PFSK-1 (cell line): ENCODE data around the gene EPHB4.

ENCODE experiments used
- FOXP2 ChIP-seq: optimal IDR thresholded peaks from 2 replicates; pipeline ENCODE3; 2011; ENCODE audit warnings: borderline replicate concordance, control low read depth, inconsistent platforms; ENCODE audit not compliant: insufficient read depth; ENCODE audit errors: extremely low read length, extremely low read depth
- POLR2AphosphoS5 ChIP-seq: IDR thresholded peaks from 2 replicates; pipeline ENCODE4 v1.6.1; 2012; ENCODE audit warnings: low read depth, mild to moderate bottlenecking, control low read depth, low read length, moderate library complexity
- SIN3A ChIP-seq: IDR thresholded peaks from 2 replicates; pipeline ENCODE4 v1.6.1; 2012; ENCODE audit warnings: mild to moderate bottlenecking, low read length, moderate library complexity, borderline replicate concordance; ENCODE audit not compliant: insufficient read depth
- TAF1 ChIP-seq: IDR thresholded peaks from 2 replicates; pipeline ENCODE4 v1.6.1; 2012; ENCODE audit warnings: low read length, control low read depth, borderline replicate concordance; ENCODE audit not compliant: insufficient read depth
- TF ChIP-seq, protein P1 (sequence below), 2 experiments: IDR thresholded peaks; 2 replicates each; pipeline versions ENCODE4 v1.6.1 to v1.8.0; 2011 to 2012; ENCODE audit warnings: low read depth in 2 of 2, low read length in 2 of 2, control low read depth in 1 of 2, inconsistent platforms in 1 of 2, mild to moderate bottlenecking in 1 of 2, moderate library complexity in 1 of 2; ENCODE audit not compliant: insufficient read depth in 1 of 2

DNA sequence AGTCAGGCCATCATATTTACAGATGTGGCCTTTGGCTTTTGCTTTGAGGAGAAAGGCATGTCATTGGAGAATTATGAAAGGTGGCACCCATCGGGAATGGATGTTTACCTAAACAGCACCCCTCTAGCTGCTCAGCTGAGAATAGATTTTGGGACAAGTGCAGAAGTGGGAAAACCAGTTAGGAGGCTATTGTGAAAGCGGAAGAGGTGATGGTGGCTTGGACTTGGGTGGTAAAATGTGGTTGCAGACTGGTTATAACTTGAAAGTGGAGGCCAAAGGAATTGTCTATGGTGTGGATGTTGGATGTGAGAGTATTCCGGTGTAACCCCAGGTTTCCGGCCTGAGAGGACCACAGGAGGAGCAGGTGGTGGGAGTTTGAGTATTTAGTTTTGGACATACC lies 20.0 kb upstream of the EPHB4 start:
- TF ChIP-seq, protein P1, sequence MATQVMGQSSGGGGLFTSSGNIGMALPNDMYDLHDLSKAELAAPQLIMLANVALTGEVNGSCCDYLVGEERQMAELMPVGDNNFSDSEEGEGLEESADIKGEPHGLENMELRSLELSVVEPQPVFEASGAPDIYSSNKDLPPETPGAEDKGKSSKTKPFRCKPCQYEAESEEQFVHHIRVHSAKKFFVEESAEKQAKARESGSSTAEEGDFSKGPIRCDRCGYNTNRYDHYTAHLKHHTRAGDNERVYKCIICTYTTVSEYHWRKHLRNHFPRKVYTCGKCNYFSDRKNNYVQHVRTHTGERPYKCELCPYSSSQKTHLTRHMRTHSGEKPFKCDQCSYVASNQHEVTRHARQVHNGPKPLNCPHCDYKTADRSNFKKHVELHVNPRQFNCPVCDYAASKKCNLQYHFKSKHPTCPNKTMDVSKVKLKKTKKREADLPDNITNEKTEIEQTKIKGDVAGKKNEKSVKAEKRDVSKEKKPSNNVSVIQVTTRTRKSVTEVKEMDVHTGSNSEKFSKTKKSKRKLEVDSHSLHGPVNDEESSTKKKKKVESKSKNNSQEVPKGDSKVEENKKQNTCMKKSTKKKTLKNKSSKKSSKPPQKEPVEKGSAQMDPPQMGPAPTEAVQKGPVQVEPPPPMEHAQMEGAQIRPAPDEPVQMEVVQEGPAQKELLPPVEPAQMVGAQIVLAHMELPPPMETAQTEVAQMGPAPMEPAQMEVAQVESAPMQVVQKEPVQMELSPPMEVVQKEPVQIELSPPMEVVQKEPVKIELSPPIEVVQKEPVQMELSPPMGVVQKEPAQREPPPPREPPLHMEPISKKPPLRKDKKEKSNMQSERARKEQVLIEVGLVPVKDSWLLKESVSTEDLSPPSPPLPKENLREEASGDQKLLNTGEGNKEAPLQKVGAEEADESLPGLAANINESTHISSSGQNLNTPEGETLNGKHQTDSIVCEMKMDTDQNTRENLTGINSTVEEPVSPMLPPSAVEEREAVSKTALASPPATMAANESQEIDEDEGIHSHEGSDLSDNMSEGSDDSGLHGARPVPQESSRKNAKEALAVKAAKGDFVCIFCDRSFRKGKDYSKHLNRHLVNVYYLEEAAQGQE (IDR thresholded peaks at IDR 0.05; ENCODE audit: insufficient read depth in 1 of 2, low read depth in 2 of 2, low read length in 2 of 2): no peak
- TF ChIP-seq SIN3A (no peak), TAF1 (no peak), POLR2AphosphoS5 (no peak), FOXP2 (no peak)
